Hippocampal formation (tissue), 2 donors: ENCODE measurements around the gene USP54.
A peak's percentile ranks its signal among the peaks of the same experiment; 100 is the strongest.
"Not testable (repeated sequence)": the region's sequence is repeated elsewhere in the genome, so short reads cannot be mapped to it uniquely, and the experiment has no call there.

Source experiments
- DNase-seq, 2 donors: peaks; one replicate each; lab custom pipeline; 2025; lab: John Stamatoyannopoulos, UW

The USP54 gene

DNA sequence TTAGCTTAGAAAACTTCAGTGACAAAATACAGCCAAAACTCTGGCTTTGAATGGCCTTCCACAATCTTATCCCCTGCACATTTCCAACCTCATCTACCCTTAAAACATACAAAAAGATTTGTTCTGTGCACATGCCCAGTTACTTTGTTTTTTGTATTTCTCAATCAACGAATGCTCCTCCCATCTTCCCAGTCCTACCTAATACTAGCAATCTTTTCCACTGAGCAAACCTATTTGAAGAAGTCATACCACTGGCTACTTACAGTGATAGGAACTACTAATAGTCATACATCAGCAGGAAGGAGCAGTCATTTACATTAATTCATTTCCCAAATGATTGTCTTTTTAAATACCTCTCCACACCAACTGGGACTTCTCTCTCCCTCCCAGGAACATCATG lies 2.5 kb downstream of the USP54 start:
- no peak for DNase-seq

DNA sequence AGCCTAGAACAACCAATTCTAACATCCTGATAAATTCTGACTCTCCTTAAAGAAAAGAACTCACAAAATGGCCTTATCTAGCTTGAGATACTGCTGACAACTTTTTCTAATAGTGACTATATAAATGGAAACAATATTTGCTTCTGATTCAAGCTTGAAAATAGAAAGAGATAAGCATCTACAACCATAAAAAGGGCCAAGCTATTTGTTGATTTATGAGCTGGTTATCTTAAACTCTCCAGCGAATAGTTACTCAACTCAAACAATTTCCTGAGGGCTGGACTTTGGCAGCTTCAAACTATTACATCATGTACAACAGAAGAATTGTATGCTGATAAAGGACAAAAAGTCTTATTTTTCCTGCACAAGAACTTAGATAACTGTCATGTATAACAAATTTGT lies 4.6 kb downstream of the USP54 start:
- peak in 1 of 2 donors; percentile 26 for DNase-seq

DNA sequence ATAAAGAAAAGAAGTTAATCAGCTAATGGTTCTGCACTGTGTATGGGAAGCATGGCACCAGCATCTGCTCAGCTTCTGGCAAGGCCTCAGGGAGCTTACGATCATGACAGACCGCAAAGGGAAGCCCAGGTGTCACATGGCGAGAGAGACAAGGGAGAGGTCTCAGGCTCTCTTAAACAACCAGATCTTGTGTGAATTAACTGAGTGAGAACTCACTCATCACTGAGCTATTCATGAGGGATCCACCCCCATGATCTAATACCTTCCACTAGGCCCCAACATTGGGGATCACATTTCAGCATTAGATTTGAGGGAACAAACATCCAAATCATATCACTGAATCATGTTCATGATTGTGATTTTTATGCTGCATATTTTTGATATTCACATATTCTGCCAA lies 5.8 kb downstream of the USP54 start:
- DNase-seq: no peak

GRCh38 chr10:73584737-73585136 lies 6.4 kb downstream of the USP54 start:
- DNase-seq: no peak

GRCh38 chr10:73581918-73582317 lies 9.2 kb downstream of the USP54 start:
- peak; percentile 37 to 73 for DNase-seq

DNA sequence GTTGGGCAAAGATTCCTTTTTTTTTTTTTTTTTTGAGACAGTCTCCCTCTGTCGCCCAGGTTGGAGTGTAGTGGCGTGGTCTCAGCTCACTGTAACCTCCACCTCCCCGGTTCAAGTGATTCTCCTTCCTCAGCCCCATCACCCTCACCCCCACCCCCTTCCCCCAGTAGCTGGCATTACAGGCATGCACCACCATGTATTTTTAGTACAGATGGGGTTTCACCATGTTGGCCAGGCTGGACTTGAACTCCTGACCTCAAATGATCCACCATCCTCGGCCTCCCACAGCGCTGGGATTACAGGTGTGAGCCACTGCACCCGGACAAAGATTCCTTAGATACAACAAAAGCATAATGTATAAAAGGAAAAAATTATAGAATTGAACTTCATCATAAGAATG lies 12.2 kb downstream of the USP54 start:
- not testable (repeated sequence) for DNase-seq

GRCh38 chr10:73577788-73578187 lies 13.4 kb downstream of the USP54 start:
- DNase-seq: peak; percentile 13 to 68

GRCh38 chr10:73576890-73577591 lies 14.1 kb downstream of the USP54 start:
- no peak for DNase-seq

- DNase-seq: peak in 1 of 2 donors; percentile 47
Measured at GRCh38 chr10:73576178-73576889, 14.8 kb downstream of the USP54 start.

DNA sequence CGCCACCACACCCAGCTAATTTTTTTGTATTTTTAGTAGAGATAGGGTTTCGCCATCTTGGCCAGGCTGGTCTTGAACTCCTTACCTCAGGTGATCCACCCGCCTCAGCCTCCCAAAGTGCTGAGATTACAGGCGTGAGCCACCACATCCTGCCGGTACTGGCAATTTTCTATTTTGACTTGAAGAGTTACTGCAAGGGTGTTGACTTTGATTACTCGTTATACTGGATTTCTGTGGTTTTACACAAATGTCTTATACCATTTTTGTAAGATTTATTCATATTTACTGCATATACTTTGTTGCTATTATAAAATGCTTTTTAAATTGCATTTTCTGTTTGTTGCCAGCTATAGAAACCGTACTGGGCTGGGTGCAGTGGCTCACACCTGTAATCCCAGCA lies 24.1 kb downstream of the USP54 start:
- not testable (repeated sequence) for DNase-seq

DNA sequence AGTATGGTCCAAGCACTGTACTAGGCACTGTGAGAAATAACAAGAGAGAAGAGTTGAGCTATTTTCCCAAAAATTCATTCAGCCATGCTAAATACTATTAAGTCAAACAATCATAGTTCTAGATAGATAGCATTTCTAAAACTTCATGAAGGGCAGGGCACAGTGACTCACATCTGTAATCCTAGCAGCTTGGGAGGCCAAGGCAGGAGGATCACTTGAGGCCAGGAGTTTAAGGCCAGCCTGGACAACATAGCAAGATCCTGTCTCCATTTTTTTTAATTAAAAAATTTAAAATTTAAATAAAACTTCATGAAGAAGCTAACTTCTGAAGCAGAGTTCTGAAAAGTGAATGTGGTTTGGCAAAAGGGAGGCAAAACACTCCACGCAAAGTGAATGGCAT lies 29.9 kb downstream of the USP54 start:
- no peak for DNase-seq

GRCh38 chr10:73559590-73559989 lies 31.6 kb downstream of the USP54 start:
- DNase-seq: no peak

GRCh38 chr10:73556855-73557254 lies 34.3 kb downstream of the USP54 start:
- DNase-seq: no peak

- DNase-seq: no peak
Measured at GRCh38 chr10:73554721-73555120, 36.4 kb downstream of the USP54 start.

DNA sequence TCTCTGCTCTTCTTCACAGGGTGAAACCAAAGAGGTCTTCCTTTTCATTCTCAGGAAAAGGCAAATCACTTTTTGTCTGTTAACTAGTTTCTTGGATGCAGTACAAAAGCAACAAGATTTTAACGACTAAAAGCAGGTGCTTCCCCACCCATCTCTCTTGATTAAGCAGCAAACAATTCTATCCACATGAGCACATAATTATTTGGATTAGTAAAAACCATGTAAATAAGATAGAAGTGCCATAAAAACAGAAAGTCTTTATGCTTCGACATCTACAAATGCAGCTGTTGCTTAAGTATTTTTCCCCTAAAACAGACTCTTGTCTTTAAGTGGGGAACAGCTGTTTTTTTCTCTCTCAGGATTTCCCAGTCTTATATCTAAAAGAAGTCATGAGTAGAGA lies 37.4 kb downstream of the USP54 start:
- peak in 1 of 2 donors; percentile 28 for DNase-seq

DNA sequence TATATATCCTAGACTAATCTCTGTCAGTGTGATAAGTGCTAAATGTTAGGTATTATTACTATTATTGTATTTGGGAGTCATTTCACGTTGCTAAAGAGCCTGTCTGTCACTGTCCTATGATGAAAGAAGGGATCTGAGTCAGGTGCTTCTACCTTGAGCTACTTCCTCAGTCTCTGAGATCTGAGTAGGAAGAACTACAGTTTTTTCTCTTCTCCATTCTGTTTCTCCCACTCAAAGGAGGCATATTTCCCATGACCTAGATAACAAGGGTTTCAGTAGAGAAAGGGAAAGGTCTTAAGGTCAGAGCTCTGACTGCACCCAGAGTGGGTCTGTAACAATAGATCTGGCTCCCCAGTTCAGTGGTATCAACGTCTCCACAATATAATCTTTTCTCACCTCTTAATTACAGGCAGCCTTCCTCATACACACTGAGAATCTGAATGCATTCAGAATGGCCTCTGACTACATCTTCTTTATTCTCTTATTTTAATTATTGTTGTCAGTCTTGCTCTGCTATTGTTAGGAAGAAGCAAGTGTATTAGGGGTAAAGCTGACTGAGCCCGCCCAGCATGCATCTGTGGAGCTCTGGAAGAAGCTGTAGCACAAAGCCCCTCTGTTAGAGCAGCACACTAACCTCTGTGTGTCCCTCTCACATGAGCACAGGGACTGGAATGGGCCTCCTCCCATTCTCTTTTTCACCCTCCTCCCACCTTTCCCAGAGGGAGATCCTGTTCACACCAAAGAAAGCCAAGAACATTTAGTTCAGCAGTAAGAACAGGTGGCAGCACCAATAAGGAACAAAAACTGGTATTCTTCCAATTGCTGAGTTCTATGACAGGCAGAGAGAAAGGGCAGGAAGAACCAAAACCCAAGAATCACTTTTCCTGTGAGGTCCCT lies 38.1 kb downstream of the USP54 start:
- DNase-seq: peak; percentile 77 to 92

GRCh38 chr10:73551515-73551914 lies 39.6 kb downstream of the USP54 start:
- no peak for DNase-seq

DNA sequence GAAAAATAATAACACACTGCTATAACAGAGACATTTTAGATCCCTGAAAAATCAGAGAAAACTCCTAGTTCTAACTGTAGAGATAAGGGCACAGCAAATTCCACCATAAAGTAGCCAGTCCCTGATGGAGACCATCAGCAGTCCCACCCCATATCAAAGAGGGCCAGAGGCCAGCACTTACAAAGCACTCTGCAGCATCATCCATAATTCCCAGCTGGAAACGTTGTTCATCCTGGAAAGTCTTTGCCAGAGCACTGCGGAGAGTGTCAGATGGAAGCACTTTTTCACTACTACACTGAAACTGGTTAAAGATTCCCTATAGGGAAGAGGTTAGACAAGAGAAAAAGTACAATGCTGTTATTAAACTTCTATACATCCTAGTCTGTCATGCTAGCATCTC lies 45.8 kb downstream of the USP54 start:
- no peak for DNase-seq

- no peak for DNase-seq
Measured at GRCh38 chr10:73537709-73538108, 53.4 kb downstream of the USP54 start.

DNA sequence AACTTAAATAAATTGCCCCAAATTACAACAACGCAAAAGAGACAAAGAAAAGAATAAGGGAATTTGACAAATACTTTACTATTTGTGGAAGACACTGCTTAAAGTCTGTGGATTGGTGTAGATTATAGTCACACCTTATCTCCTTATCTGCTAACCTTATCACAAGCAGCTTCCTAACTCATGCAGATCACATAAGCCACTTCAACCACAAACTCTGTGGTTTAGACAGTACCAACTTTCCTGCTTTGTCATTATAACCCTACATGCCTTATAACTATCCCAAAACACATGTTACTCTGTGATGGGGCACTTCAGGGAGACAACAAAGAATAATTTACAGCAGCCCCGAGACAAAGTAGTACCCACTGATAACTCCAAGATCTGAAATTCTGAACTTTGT lies 53.9 kb downstream of the USP54 start:
- DNase-seq: no peak

DNA sequence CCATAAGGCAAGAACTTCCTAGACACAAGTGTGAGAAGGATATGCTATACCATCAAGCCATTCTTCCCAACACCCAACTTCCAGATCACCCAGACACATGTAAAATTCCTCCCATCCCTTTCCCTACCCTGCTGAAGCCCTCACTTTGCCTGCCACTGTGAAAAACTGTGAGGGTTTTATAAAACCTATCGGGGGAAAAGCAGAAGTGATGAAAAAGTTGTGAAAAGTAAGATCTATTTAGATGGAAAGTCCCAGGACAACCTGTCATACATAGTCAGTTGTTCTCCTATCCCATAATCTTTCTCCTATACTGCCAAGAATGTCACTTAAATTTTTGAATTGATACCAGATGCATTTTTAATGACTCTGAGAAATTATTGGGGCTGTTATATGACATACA lies 56.3 kb downstream of the USP54 start:
- DNase-seq: no peak

DNA sequence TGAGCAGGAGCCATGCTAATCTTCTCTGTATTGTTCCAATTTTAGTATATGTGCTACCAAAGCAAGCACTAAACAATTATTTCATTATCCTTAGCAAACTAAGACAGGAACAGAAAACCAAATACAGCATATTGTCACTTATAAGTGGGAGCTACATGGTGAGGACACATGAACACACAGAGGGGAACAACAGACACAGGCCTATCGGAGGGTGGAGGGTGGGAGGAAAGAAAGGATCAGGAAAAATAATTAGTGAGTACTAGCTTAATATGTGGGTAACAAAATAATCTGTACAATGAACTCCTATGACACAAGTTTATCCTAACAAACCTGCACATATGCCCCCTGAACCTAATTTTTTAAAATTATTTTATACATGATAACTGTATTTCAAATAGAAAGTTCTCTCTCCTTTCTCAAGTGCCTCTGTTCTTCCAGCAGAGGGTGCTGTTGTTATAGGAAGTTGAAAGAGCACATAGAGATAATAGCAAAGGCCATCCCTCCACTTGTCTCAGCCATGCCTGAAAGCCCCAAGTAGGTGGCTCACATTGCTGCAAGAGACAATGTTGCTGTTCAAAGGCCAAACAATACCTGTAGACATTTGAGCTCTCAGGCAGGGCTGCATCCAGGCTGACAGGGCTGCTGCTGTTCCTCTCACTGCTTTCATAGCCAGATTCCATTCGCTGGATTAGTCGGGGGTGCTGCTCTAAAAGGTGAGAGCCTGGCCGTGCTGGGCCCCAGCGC lies 61.9 kb downstream of the USP54 start:
- peak; percentile 34 to 89 for DNase-seq
